ENCODE measurements around the gene MAGI2. TPM values are rescaled to one million over a fixed set of nuclear protein-coding genes. Genes with fewer than 3 reads are reported as not detected.

Gene MAGI2
- total RNA-seq, 4 donors from 2014 or later = 0.23 to 5.5 (median 0.45) TPM

DNA sequence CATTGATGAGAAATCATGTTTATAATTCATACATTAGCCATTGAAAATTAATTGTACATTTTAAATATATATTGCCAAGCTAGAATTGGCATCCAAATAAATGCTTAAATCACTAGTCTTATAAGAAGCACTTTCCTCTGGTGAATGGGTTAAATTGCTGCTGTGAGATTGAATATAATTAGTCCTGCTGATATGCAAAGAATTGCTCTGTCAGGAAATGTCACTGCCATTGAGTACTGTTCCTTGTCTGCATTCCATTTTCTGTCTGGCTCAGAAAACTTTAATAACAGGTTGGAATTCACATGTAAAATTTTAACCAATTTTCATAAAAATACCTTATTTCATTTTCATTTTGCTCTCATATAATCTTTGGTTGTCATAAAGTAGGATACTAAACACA, 589.1 kb downstream of the MAGI2 start:
- H3K27me3 ChIP-seq = no peaks in the 10 kb centered on the region
- H3K4me1 ChIP-seq = no peaks in the 10 kb centered on the region
- H3K36me3 ChIP-seq = no peaks in the 10 kb centered on the region
- H3K4me3 ChIP-seq = no peak overlapping the region
- intact Hi-C loops (cut with DNase I) = no loop called here
- DNase-seq = no peak
- TF ChIP-seq, protein P1, sequence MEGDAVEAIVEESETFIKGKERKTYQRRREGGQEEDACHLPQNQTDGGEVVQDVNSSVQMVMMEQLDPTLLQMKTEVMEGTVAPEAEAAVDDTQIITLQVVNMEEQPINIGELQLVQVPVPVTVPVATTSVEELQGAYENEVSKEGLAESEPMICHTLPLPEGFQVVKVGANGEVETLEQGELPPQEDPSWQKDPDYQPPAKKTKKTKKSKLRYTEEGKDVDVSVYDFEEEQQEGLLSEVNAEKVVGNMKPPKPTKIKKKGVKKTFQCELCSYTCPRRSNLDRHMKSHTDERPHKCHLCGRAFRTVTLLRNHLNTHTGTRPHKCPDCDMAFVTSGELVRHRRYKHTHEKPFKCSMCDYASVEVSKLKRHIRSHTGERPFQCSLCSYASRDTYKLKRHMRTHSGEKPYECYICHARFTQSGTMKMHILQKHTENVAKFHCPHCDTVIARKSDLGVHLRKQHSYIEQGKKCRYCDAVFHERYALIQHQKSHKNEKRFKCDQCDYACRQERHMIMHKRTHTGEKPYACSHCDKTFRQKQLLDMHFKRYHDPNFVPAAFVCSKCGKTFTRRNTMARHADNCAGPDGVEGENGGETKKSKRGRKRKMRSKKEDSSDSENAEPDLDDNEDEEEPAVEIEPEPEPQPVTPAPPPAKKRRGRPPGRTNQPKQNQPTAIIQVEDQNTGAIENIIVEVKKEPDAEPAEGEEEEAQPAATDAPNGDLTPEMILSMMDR (IDR thresholded peaks at IDR 0.05) = no peak
- no peak for TF ChIP-seq POLR2A (IDR thresholded peaks at IDR 0.05)
- H3K9me3 ChIP-seq = no peaks in the 10 kb centered on the region
- H3K27ac ChIP-seq = no peak overlapping the region

DNA sequence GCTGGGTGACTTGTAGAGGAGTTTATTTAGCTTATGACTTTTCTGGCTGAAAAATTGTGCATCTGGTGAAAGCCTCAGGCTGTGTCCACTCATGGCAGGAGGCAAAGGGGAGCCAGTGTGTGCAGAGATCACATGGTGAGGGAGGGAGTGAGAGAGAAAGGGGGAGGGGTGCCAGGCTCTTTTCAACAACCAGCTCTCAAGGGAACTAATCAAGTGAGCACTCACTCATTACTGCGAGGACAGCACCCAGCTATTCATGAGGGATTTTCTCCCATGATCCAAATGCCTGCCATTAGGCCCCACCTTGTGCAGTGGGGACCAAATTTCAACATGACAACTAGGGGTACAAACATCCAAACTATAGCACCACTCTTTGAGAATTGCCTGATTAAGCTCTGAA, 590.2 kb downstream of the MAGI2 start:
- Histone ChIP-seq H3K9me3 (no peaks in the 10 kb centered on the region), H3K4me1 (no peaks in the 10 kb centered on the region), H3K36me3 (no peaks in the 10 kb centered on the region), H3K27ac (no peak overlapping the region), H3K4me3 (no peak overlapping the region), H3K27me3 (no peaks in the 10 kb centered on the region)
- 17 to 44% methylated on average over 1 of the region's 1 CpG for WGBS, 2 donors
- DNase-seq = no peak
- intact Hi-C loops (cut with DNase I) = no loop called here
- TF ChIP-seq POLR2A (IDR thresholded peaks at IDR 0.05) = no peak
- TF ChIP-seq, protein P1 (IDR thresholded peaks at IDR 0.05) = no peak

DNA sequence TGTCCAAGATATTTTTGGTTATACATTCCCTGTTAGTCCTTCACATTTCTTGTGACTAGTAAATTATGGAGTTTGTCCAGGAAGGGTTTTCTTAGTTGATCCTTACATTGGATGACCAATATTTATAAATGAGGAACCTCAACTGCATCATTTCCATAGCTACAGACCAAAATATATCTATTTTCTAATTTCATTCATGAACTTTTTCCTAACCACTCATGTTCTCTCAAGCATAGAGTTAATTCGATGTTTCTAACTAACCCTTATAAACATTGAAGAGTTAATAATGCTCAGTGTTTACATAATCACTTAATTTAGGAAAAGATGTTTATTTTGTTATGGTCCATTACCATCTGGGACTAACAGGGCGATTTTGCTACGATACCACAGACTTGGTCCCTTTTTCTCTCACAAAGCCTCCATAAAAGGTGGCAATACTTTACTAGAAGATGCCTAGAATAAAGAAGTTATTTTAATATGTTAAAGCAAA, 591.0 kb downstream of the MAGI2 start:
- Histone ChIP-seq H3K4me3 (no peak overlapping the region), H3K27me3 (no peaks in the 10 kb centered on the region), H3K36me3 (no peaks in the 10 kb centered on the region), H3K9me3 (no peaks in the 10 kb centered on the region), H3K4me1 (no peaks in the 10 kb centered on the region), H3K27ac (no peak overlapping the region)
- DNase-seq = no peak
- WGBS, 2 donors = 28 to 30% methylated on average over 3 of the region's 3 CpGs
- intact Hi-C loops (cut with DNase I) = no loop called here
- TF ChIP-seq, protein P1 (IDR thresholded peaks at IDR 0.05) = no peak
- no peak for TF ChIP-seq POLR2A (IDR thresholded peaks at IDR 0.05)

DNA sequence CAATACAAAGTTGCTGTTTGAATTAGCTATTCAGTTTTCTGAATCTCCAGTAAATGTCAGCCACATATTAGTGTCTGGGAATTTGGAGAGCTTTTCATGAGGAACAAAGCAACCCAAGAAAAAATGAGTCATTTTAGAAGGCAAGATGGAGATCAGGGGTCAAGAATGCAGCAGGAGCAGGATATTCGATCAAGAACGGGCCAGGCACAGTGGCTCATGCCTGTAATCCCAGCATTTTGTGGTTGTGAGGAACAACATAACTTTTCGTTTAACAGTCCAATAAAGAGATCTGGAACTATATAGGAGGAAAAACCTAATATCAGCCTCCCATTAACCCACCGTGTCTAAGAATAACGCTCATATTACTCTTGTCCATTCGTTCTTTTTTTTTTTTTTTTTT, 600.5 kb downstream of the MAGI2 start:
- H3K27me3 ChIP-seq = no peaks in the 10 kb centered on the region
- no peak overlapping the region for H3K27ac ChIP-seq
- no peaks in the 10 kb centered on the region for H3K4me1 ChIP-seq
- no peak for DNase-seq
- no peaks in the 10 kb centered on the region for H3K36me3 ChIP-seq
- WGBS, 2 donors = 70 to 78% methylated on average over 6 of the region's 6 CpGs
- H3K9me3 ChIP-seq = no peaks in the 10 kb centered on the region
- no peak overlapping the region for H3K4me3 ChIP-seq
- intact Hi-C loops (cut with DNase I) = no loop called here
- TF ChIP-seq, protein P1 (IDR thresholded peaks at IDR 0.05) = no peak
- TF ChIP-seq POLR2A (IDR thresholded peaks at IDR 0.05) = no peak

DNA sequence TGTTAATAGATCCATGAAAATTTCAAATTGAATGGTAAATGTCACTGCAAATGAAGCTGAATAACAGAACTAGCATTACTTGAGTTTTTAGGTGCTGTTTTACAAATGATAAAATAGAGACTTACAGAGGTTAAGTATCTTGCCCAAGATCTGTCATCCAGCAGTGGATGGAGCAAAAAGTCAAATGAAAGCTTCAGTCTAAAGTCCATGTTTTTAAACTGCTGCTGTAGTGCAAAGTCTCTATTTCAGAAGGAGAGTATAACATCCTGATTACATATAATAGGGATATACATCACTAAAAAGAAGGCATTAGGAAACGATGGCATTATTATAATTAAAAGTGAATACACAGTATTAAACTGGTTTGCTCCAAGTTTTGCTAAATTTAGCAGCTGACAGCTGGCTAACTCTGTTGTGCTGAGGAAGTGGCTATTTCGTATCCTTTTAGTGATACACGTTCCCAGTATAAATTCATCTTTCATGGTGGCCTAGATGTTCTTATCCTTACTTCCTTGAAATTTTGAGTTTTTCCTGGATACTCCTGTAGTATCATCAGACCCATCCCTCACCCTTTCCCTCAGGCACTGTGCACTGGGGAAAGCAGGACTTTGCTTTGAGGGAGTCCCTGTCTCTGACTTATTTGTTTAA, 603.2 kb downstream of the MAGI2 start:
- Histone ChIP-seq H3K27me3 (no peaks in the 10 kb centered on the region), H3K9me3 (no peaks in the 10 kb centered on the region), H3K27ac (no peak overlapping the region), H3K36me3 (no peaks in the 10 kb centered on the region), H3K4me3 (no peak overlapping the region), H3K4me1 (no peaks in the 10 kb centered on the region)
- no peak for DNase-seq
- intact Hi-C loops (cut with DNase I) = no loop called here
- WGBS, 2 donors = 33 to 70% methylated on average over 3 of the region's 3 CpGs
- TF ChIP-seq, protein P1 (IDR thresholded peaks at IDR 0.05) = no peak
- TF ChIP-seq POLR2A (IDR thresholded peaks at IDR 0.05) = no peak

All from esophagus squamous epithelium (tissue), 5 donors.